NT2/D1 (cell line): ENCODE results near the gene ZNF485.

Experiments used
- YY1 ChIP-seq: IDR thresholded peaks from 2 replicates; pipeline ENCODE4 v1.6.1; 2011; ENCODE audit not compliant: insufficient read length, insufficient read depth
- ZNF274 ChIP-seq: IDR thresholded peaks from 2 replicates; pipeline ENCODE4 v1.6.1; 2011; ENCODE audit warnings: mild to moderate bottlenecking, low read depth, low read length

DNA sequence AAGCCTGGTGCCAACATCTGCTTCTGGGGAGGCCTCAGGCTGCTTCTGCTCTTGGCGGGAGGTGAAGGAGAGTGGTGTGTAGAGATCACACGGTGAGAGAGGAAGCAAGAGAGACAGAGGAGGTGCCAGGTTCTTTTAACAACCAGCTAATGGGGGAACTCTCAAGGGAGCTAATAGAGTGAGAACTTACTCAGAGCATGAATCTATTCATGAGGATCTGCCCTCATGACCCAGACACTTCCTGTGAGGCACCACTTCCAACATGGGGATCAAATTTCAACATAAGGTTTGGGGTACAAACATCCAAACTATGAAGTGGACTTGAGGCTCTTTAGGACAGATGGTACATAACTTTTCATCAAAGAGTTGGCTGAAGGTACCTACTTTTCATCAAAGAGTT, 47.5 kb downstream of the ZNF485 start:
- TF ChIP-seq ZNF274 = no peak
- TF ChIP-seq YY1 = no peak
